GM12892 (cell line): ENCODE data around the gene PTTG1IP.

Experiments used
- POLR2A ChIP-seq: IDR thresholded peaks from 2 replicates; pipeline ENCODE4 v1.6.1; 2011; ENCODE audit warnings: low read depth, low read length, control low read depth
- POLR2AphosphoS5 ChIP-seq: IDR thresholded peaks from 2 replicates; pipeline ENCODE4 v1.6.1; 2011; ENCODE audit warnings: low read depth, low read length, control low read depth

DNA sequence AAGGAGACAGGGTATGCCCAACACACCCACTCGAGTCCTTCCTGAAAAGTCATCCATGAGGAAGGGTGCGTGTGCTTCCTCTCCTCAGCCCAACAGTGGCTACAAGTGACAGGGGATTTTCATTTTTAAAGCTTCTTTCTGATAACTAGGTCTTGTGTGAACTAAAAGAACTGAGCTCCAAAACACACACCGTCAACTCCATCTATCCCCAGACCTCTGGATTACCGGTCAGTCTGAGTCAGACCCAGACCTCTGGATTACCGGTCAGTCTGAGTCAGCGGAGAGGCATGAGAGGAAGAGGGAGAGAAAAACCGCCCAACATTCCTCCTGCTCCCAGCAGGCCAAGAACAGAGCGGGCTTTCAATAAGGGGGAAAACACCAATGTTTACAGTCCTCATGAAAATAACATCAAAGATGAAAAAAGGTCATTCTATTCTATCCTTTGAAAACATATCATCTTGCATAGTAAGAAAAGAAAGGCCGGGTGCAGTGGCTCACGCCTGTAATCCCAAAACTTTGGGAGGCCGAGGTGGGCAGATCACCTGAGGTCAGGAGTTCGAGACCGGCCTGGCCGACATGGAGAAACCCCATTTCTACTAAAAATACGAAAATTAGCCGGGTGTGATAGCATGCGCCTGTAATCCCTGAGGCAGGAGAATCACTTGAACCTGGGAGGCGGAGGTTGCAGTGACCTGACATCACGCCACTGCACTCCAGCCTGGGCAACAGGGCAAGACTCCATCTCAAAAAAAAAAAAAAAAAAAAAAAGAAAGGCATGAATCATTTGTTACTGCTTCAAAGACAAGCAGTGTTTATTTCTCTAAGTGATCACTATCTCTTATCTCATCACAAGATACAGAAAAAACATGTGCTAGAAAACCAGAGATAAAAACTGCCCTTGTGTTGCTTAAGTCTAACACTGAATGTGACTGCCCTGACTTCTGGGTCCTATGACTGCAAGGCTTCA lies 3.4 kb downstream of the PTTG1IP start:
- TF ChIP-seq POLR2AphosphoS5 (no peak), POLR2A (no peak)
